HEK293T (cell line): ENCODE data around the gene HASPIN.

Experiments
- ELF4 ChIP-seq: fragments of 450-650 bp; IDR thresholded peaks from 2 replicates; pipeline ENCODE4 v1.6.1; 2017; ENCODE audit warnings: antibody characterized with exemption
- FOXA1 ChIP-seq: fragments of 450-650 bp; IDR thresholded peaks from 2 replicates; pipeline ENCODE4 v1.6.1; 2016; ENCODE audit warnings: mild to moderate bottlenecking
- HDGF ChIP-seq: fragments of 450-650 bp; IDR thresholded peaks from 2 replicates; pipeline ENCODE4 v1.6.1; 2017; ENCODE audit warnings: antibody characterized with exemption, borderline replicate concordance
- L3MBTL2 ChIP-seq: fragments of 450-650 bp; conservative IDR thresholded peaks from 2 replicates; pipeline ENCODE4 v1.6.1; 2016; ENCODE audit warnings: mild to moderate bottlenecking
- NFRKB ChIP-seq: fragments of 450-650 bp; IDR thresholded peaks from 2 replicates; pipeline ENCODE4 v1.6.1; 2016; ENCODE audit warnings: mild to moderate bottlenecking, moderate library complexity
- PKNOX1 ChIP-seq: fragments of 450-650 bp; IDR thresholded peaks from 2 replicates; pipeline ENCODE4 v1.6.1; 2016
- SUZ12 ChIP-seq: fragments of 450-650 bp; IDR thresholded peaks from 2 replicates; pipeline ENCODE4 v1.6.1; 2016; ENCODE audit warnings: mild to moderate bottlenecking
- TARDBP ChIP-seq: fragments of 450-650 bp; IDR thresholded peaks from 2 replicates; pipeline ENCODE4 v1.6.1; 2016
- ZNF384 ChIP-seq: fragments of 450-650 bp; IDR thresholded peaks from 2 replicates; pipeline ENCODE4 v1.6.1; 2016

- TF ChIP-seq NFRKB (no peak), FOXA1 (no peak), HDGF (no peak), ZNF384 (no peak), ELF4 (no peak), L3MBTL2 (no peak), SUZ12 (no peak), PKNOX1 (no peak), TARDBP (no peak)
These were observed 46.8 kb downstream of the HASPIN start for GRCh38 chr17:3770466-3770865.
